NCI-H1436 (cell line): ENCODE measurements around the gene CX3CR1.
"Not testable (repeated sequence)": the region's sequence is repeated elsewhere in the genome, so short reads cannot be mapped to it uniquely, and the experiment has no call there.

ENCODE experiments used
- DNase-seq: peaks from one replicate; lab custom pipeline; 2025; lab: John Stamatoyannopoulos, UW

CX3CR1 gene

GRCh38 chr3:39264053-39264452 is 15.8 kb downstream of the CX3CR1 start:
- DNase-seq = no peak

- DNase-seq = no peak
Observed at GRCh38 chr3:39263576-39263975, 16.3 kb downstream of the CX3CR1 start.

GRCh38 chr3:39262846-39263245 is 17.0 kb downstream of the CX3CR1 start:
- DNase-seq = no peak

- DNase-seq = no peak
Observed at GRCh38 chr3:39261726-39262125, 18.1 kb downstream of the CX3CR1 start.

GRCh38 chr3:39260957-39261356 is 18.9 kb downstream of the CX3CR1 start:
- DNase-seq = no peak

GRCh38 chr3:39260318-39260717 is 19.5 kb downstream of the CX3CR1 start:
- no peak for DNase-seq

- no peak for DNase-seq
Observed at GRCh38 chr3:39255503-39256325, 24.1 kb downstream of the CX3CR1 start.

- DNase-seq = no peak
Observed at GRCh38 chr3:39254806-39255449, 24.9 kb downstream of the CX3CR1 start.

GRCh38 chr3:39251576-39251975 is 28.3 kb downstream of the CX3CR1 start:
- DNase-seq = no peak

- DNase-seq = no peak
Observed at GRCh38 chr3:39250116-39250747, 29.6 kb downstream of the CX3CR1 start.

GRCh38 chr3:39249453-39250115 is 30.3 kb downstream of the CX3CR1 start:
- no peak for DNase-seq

GRCh38 chr3:39241561-39241960 is 38.3 kb downstream of the CX3CR1 start:
- no peak for DNase-seq

- no peak for DNase-seq
Observed at GRCh38 chr3:39237027-39237426, 42.8 kb downstream of the CX3CR1 start.

GRCh38 chr3:39234651-39235050 is 45.2 kb downstream of the CX3CR1 start:
- DNase-seq = no peak

- DNase-seq = no peak
Observed at GRCh38 chr3:39232859-39233258, 47.0 kb downstream of the CX3CR1 start.

- no peak for DNase-seq
Observed at GRCh38 chr3:39230453-39230852, 49.4 kb downstream of the CX3CR1 start.

GRCh38 chr3:39228496-39228895 is 51.3 kb downstream of the CX3CR1 start:
- no peak for DNase-seq

- DNase-seq = not testable (repeated sequence)
Observed at GRCh38 chr3:39227596-39227995, 52.2 kb downstream of the CX3CR1 start.

GRCh38 chr3:39226106-39226741 is 53.6 kb downstream of the CX3CR1 start:
- no peak for DNase-seq

GRCh38 chr3:39224288-39224687 is 55.5 kb downstream of the CX3CR1 start:
- DNase-seq = no peak

- no peak for DNase-seq
Observed at GRCh38 chr3:39222939-39223338, 56.9 kb downstream of the CX3CR1 start.

GRCh38 chr3:39222462-39222861 is 57.4 kb downstream of the CX3CR1 start:
- no peak for DNase-seq
